ENCODE data around the gene SSR4.

DNA sequence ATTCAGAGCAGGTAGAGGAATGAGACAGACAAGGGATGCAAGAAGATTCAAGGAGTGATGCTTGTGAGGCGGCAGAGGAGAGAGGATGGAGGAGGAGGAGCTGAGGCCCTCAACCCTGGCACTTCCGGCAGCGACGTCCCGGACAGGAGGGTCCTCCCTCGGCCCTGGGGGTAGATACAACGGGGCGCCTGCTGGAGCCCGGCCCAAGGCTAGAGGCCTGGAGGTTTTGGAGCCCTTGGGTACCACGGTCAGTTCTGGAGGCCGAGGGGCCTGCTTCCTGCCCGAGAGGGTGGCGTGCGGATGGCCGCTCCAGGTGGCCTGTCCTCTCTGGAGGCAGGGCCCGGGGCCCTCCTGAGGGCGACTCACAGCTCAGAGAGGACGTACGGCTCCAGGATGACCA, 13.5 kb downstream of the SSR4 start:
- TF ChIP-seq, protein P1, sequence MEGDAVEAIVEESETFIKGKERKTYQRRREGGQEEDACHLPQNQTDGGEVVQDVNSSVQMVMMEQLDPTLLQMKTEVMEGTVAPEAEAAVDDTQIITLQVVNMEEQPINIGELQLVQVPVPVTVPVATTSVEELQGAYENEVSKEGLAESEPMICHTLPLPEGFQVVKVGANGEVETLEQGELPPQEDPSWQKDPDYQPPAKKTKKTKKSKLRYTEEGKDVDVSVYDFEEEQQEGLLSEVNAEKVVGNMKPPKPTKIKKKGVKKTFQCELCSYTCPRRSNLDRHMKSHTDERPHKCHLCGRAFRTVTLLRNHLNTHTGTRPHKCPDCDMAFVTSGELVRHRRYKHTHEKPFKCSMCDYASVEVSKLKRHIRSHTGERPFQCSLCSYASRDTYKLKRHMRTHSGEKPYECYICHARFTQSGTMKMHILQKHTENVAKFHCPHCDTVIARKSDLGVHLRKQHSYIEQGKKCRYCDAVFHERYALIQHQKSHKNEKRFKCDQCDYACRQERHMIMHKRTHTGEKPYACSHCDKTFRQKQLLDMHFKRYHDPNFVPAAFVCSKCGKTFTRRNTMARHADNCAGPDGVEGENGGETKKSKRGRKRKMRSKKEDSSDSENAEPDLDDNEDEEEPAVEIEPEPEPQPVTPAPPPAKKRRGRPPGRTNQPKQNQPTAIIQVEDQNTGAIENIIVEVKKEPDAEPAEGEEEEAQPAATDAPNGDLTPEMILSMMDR (conservative IDR thresholded peaks at IDR 0.05; ENCODE audit: low read depth, low read length), result no peak
- TF ChIP-seq EZH2 (IDR thresholded peaks at IDR 0.05; ENCODE audit: low read length, unreplicated experiment), result no peak
